HEK293T (cell line): ENCODE measurements around the gene LCP1.

Experiments
- SP1 ChIP-seq: fragments of 450-650 bp; IDR thresholded peaks from 2 replicates; pipeline ENCODE4 v1.6.1; 2017
- TF ChIP-seq, protein P1 (sequence below): fragments of 450-650 bp; IDR thresholded peaks from 2 replicates; pipeline ENCODE4 v1.6.1; 2016

DNA sequence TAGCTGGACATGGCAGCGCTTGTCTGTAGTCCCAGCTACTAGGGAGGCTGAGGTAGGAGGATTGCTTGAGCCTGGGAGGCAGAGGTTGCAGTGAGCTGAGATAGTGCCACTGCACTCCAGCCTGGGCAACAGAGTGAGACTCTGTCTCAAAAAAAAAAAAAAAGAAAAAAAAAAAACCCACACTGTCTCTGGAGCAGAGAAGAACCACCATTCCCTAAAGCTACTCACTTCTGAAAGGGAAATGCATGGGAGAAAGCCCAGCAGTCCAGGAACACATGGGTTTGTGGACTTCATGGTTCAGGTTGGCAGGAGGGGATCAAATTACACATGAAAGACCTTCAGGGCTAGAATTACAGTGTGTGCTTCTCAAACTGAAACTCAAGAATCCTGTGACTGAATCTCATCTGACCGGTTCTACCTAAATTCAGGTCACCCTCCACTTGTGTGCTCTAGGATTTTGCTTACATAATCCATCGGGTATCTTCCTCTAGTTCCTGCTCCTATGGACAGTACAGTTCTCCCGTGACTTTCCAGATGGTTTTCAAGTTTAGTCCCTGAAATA lies 46.9 kb downstream of the LCP1 start:
- TF ChIP-seq SP1: no peak
- TF ChIP-seq, protein P1, sequence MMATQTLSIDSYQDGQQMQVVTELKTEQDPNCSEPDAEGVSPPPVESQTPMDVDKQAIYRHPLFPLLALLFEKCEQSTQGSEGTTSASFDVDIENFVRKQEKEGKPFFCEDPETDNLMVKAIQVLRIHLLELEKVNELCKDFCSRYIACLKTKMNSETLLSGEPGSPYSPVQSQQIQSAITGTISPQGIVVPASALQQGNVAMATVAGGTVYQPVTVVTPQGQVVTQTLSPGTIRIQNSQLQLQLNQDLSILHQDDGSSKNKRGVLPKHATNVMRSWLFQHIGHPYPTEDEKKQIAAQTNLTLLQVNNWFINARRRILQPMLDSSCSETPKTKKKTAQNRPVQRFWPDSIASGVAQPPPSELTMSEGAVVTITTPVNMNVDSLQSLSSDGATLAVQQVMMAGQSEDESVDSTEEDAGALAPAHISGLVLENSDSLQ: no peak
